HuH-7 (cell line): Measurements from ENCODE around the gene SDHA.
"Not testable (repeated sequence)": the region's sequence is repeated elsewhere in the genome, so short reads cannot be mapped to it uniquely, and the experiment has no call there.

Experiments used
- DNase-seq: peaks from one replicate; pipeline ENCODE4 v3.0.0; 2011; ENCODE audit warnings: low spot score

The SDHA gene

DNA sequence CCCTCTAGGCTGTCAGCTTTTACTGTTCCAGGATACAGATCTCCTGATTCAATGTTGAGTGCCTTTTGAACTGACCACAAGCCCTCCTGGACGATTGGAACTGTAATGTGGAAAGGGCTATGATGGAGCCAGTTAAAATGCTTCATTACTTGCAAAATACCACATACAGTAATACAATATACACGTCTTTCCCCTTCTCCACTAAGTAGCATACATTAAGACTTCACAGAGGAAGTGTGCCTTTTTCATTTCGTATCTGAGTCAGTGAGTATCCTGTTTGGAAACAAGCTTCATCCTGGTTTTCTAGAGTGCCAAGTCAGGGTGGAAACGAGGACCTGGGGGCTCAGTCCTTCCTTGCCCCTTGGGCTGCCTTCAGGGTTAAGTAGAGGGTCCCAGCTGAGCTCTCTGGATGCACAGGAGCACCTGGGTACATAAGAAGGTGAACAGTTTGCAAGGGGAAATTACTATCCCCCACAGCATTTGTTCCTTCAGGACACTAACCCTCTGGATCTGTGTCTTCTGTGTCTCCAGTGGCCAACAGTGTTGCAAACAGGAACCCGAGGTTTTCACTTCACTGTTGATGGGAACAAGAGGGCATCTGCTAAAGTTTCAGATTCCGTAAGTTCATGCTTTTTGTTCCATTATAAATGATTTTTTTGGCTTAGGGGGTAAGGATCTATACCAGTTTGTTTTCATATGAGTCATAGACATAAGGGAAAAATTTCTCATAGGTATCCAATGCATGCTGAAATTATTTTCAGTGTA lies 5.0 kb downstream of the SDHA start:
- DNase-seq, result not testable (repeated sequence)

DNA sequence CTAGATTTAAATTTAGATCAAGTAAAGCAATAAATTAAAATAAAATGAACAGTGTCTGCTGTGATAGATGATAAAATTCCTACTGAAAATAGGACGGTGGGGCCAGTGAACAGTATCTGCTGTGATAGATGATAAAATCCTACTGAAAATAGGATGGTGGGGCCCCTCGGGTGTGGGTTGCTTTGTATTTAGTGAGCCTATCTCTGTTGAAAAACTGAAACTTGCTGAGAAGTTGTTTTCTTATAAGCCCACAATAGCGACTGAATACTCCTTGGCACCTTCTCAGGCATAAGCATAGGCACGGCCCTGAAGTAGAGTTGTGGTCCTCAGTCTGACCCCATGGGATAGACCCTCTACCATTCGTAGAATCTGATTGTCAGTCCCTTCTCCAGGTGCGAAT lies 5.7 kb downstream of the SDHA start:
- no peak for DNase-seq

DNA sequence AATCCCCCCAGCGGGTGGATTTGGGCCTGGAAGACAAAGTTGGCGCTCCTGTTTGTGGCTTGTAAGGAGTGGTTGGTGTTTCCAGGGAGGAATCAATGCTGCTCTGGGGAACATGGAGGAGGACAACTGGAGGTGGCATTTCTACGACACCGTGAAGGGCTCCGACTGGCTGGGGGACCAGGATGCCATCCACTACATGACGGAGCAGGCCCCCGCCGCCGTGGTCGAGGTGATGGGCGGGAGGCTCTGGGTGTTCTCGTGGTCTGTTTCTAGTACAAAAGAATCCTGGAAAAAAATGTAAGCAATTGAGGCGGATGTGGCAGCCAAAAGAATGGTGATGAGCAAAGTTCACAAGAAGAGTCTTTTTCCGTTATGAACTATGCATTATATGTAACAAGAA lies 7.2 kb downstream of the SDHA start:
- DNase-seq, result no peak

DNA sequence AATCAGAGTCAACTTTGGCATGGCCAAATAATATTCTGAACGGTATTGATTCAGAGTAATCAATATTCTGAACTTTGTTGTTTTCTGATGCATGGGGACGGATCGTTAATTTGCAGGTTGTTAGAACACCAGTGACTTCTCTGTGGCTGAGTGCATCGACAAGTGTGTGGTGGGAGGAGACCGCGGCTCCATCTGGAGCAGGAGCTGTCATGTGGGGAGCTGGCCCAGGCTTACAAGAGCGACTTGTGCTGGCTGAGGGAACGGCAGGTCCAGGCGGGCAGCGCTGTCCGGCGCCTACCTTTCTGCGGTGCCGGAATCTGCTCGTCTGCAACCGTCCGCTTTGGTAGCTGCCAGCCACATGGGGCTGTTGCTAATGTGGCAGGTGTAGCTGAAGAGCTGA lies 9.3 kb downstream of the SDHA start:
- not testable (repeated sequence) for DNase-seq

DNA sequence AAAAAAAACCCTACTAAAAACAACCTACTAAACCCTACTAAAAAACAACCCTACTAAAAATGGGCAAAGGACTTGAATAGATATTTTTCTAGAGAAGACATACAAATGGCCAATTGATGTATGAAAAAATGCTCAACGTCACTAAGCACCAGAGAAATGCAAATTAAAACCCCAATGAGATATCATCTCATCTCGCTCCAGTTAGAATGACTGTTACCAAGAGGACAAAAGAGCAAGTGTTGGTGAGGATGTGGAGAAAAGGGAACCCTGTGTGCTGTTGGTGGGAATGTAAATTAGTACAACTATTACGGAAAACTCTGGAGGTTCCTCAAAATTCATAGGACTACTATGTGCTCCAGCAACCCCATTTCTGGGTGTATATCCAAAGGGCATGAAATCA lies 10.8 kb downstream of the SDHA start:
- no peak for DNase-seq

DNA sequence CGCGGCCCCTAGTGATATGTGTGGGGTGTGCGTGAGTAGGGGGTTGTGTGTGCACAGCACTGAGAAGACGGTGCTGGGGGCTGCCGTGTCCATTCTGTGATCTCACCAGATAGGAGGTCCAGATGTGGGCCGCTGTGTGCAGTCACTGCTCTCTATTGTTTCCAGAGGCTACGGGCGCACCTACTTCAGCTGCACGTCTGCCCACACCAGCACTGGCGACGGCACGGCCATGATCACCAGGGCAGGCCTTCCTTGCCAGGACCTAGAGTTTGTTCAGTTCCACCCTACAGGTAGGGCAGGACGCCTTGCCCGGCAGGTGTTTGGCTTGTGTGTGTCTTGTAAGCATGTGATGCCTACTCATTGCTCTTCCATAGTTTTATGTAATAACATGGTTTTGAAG lies 12.6 kb downstream of the SDHA start:
- DNase-seq, result no peak

DNA sequence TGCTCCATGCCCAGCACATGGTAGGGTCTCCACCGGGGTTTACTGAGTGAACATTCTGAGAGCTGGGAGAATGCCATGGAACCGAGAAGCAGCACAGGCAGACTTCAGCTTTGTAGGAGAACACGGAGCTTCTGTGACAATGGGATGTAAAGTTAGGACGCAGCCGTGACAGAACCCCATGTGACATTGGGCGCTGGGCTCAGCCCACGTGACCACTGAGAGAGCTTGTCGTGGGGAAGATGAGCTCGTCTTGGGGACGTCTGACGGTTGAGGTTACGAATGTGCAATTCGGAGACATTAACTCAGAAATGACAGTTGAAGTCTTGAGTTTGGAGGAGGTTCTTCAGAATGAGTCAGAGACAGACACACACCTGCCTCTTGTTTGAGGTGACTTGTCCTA lies 13.5 kb downstream of the SDHA start:
- DNase-seq, result no peak

DNA sequence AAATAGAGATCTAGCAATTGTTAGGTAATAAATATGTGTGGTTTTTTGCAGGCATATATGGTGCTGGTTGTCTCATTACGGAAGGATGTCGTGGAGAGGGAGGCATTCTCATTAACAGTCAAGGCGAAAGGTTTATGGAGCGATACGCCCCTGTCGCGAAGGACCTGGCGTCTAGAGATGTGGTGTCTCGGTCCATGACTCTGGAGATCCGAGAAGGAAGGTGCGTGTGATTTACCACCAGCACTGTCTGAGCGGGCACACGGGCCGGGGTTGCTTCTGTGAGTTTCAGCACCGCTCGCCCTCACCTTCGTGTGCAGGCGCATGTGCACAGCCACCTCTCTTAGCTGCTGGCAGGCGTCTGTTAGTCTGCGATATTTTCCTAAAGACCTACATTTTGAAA lies 15.3 kb downstream of the SDHA start:
- not testable (repeated sequence) for DNase-seq

DNA sequence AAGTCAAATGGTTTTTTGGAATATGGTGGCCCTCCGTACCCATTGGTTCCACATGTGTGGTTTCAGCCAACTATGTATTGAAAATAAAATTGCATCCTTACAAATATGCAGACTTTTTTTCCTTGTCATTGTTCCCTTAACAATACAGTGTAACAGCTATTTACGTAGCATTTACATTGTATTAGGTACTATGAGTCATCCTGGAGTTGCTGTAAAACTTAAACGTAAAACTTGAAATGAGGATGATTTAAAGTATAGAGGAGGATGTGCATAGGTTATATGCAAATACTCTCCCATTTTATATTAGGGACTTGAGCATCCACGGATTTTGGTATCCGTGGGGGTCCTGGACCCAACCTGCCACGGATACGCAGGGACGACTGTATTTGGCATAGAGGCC lies 16.3 kb downstream of the SDHA start:
- DNase-seq, result no peak

DNA sequence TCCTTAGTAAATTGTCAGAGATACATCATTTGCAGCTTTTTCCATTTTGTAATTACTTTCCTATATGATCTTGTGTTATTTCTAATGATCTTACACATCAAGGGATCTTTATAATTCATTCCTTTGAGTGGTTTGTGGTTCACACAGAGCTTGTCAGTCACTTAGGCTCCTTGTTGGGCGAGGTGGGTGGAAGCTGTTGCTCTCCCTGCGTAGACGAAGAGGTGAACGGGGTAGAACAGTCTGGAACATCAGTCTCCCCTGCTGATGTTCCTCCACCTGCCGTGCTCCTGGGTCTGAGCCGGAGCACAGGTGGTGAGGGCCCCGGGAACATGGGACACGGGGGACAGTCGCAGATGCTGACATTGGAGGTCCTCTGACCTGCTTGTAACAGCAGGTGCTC lies 17.4 kb downstream of the SDHA start:
- DNase-seq, result not testable (repeated sequence)

DNA sequence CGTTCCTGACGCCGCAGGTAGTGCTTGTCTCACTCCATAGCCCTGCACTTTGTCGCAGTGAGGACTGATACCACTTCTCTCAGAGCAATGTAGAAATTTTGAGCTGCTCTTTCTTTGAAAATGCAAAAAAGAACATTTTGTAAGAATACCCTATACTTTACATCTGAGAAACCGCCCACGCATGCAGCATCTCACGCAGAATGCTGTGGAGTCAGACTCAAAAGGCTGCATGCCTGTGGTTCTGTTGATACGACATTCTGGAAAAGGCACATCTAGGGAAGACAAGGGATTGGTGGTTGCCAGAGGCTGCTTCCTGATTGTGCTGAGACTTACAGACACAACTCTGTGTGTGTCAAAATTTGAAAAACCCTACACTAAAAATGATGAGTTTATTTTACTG lies 19.8 kb downstream of the SDHA start:
- DNase-seq, result not testable (repeated sequence)

DNA sequence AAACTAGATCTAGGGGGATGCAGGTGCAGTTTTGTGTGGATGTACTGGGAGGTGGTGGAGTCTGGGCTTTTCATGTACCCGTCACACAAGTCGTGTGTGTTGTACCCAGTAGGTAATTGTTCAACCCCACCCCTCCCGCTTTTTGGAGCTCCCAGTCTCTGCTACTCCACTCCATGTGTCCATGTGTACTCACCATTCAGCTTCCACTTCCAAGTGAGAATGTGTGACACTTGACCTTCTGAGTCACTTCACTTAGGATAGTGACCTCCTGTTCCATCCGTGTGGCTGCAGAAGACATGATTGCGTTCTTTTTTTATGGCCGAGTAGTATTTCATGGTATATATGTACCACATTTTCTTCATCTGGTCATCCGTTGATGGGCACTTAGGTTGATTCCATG lies 22.4 kb downstream of the SDHA start:
- not testable (repeated sequence) for DNase-seq

DNA sequence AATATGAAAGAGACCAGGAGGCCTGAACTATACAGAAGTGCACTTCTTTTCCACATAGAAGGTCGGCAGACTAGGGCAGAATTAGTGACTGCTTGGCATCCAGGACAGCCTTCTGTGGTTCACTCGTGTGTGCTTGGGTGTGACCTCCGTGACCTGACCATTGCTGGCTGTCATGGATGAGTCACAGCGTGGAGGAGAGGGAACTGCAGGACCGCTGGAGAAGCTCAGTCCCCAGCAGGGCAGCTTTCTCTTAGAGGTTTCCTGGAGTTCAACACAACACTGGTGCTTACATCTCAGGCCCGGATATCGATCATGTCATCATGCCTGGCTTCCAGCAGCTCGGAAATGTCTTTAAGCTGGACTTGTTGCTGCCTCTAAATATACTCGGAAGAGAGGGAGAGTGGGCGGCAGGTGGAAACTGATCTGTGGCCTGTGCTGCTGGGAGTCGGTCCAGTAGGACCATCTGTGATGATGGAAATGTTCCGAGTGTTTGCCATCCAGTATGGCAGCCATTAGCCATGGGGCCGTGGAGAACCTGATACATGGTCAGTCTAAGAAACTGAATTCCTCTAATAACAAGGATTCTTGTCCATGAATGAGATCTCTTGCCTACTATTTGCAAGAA lies 23.0 kb downstream of the SDHA start:
- not testable (repeated sequence) for DNase-seq

DNA sequence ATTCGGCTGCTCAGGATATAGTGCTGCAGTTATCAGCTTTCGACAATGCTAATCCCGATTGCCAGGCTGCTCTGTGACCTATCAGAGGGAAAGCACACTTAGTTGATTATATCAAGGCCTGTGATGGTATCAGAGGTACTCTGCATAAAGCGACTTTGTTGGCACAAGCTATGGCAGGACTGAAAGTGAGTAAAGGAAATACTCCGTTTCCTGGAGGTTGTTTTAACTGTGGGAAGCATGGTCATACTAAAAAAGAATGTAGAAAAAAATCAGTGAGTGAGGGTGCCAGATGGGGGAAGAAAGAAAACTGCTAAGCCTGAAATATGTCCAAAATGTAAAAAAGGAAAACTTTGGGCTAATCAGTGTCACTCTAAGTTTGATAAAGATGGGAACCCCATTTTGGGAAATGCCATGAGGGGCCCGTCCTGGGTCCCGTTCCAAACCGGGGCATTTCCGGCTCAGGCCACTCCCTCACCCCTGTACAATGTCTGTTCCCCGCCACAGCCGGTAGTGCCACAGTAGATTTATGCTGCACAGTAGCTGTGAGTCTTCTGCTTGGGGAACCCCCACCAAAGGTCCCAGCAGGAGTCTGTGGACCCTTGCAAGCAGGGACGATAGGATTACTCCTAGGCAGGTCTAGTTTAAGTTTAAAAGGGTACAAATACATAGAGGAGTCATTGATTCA lies 25.7 kb downstream of the SDHA start:
- DNase-seq, result not testable (repeated sequence)

DNA sequence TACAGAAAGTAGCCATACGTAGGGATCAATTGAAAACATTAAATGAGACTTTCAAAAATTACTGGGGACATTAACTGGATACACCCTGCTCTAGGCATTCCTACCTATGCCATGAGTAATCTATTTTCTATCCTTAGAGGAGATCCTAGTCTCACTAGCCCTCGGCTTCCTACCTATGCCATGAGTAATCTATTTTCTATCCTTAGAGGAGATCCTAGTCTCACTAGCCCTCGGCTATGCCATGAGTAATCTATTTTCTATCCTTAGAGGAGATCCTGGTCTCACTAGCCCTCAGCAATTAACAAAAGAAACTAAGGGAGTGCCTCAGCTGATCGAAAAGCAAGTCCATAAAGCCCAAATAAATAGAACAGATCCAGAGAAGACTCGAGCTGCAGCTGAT lies 27.6 kb downstream of the SDHA start:
- DNase-seq, result not testable (repeated sequence)

DNA sequence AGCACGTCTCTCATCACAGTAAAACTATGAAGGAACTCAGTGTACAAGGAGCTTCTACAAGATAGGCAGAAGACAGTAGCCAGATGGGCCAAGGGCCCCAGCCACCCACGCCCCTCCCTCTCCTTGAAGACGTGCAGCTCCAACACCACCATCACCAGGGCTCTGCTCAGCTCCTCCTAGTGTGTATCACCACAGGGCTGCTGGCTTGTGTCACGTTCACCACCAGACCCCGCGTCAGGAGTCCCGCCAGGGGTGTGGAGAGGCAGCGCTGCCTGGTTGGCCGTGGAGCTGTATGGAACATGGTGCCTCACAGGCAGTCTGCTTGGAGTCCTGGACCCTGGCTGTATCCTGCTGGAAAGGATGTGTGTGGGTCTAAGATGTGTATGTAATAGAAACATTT lies 32.3 kb downstream of the SDHA start:
- DNase-seq, result not testable (repeated sequence)

DNA sequence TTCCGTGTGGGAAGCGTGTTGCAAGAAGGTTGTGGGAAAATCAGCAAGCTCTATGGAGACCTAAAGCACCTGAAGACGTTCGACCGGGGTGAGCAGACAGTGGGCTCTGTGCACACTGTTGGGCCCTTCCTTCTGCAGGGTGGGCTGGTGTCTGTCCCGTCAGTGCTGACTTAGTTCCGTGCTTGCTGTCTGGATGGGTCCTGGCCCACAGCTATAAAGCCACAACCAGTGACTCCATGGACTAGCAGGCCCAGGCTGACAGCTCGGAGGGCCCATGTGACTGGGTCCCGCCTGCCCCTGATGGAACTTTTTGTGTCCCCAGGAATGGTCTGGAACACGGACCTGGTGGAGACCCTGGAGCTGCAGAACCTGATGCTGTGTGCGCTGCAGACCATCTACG lies 32.9 kb downstream of the SDHA start:
- not testable (repeated sequence) for DNase-seq

DNA sequence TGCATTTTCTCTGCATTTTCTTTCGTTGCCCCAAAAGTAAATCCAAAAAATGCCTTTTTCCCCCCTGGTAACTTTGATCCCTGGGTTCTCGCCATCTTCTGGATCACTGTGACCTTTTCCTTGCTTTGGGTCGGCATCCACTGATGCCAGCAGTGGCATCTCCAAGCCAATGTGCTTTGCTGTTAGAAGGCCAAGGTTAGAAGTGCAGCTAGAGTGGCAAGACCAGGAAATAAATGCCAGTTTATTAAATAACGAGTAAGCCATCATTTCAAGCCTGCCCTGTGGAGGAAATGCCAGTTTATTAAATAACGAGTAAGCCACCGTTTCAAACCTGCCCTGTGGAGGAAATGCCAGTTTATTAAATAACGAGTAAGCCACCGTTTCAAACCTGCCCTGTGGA lies 33.4 kb downstream of the SDHA start:
- not testable (repeated sequence) for DNase-seq

DNA sequence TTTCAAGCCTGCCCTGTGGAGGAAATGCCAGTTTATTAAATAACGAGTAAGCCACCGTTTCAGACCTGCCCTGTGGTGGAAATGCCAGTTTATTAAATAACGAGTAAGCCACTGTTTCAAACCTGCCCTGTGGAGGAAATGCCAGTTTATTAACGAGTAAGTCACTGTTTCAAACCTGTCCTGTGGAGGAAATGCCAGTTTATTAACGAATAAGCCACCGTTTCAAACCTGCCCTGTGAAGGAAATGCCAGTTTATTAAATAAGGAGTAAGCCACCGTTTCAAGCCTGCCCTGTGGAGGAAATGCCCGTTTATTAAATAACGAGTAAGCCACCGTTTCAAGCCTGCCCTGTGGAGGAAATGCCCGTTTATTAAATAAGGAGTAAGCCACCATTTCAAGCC lies 33.9 kb downstream of the SDHA start:
- not testable (repeated sequence) for DNase-seq

DNA sequence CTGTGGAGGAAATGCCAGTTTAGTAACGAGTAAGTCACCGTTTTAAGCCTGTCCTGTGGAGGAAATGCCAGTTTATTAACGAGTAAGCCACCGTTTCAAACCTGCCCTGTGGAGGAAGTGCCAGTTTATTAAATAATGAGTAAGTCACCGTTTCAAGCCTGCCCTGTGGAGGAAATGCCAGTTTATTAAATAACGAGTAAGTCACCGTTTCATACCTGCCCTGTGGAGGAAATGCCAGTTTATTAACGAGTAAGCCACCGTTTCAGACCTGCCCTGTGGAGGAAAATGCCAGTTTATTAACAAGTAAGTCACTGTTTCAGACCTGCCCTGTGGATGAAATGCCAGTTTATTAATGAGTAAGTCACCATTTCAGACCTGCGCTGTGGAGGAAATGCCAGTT lies 34.4 kb downstream of the SDHA start:
- DNase-seq, result no peak

DNA sequence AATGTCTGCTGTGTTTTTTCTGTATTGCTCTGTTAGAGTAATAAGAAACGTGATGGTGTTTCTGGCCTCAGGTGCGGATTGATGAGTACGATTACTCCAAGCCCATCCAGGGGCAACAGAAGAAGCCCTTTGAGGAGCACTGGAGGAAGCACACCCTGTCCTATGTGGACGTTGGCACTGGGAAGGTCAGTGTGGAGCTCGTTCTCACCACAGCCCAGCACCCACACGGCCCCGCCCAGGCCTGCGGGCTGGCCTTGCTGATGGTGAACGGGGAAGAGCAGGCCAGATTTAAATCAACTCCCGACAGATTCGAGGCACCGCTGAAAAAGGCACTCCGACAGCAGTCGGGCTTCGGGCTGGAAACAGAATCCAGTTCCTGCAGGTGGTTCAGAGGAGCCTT lies 36.2 kb downstream of the SDHA start:
- not testable (repeated sequence) for DNase-seq

DNA sequence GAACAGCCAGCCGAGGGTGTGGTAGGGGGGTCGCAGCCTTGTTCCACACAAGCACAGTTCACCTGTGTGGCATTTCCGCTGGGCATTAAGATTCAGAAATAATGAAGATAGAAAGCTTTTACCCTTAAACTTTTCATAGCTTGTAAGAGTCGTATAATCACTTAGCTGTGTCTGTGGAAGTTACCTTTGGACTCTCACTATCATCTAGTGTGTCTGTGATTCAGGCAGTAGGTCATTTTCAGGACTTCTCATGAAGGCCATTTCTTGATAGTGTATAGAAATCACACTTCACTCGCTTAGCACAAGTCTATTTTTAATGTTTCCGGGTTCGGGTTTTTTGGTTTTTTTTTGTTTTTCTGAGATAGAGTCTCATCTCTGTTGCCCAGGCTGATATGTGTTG lies 37.0 kb downstream of the SDHA start:
- DNase-seq, result not testable (repeated sequence)

DNA sequence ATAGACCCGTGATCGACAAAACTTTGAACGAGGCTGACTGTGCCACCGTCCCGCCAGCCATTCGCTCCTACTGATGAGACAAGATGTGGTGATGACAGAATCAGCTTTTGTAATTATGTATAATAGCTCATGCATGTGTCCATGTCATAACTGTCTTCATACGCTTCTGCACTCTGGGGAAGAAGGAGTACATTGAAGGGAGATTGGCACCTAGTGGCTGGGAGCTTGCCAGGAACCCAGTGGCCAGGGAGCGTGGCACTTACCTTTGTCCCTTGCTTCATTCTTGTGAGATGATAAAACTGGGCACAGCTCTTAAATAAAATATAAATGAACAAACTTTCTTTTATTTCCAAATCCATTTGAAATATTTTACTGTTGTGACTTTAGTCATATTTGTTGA lies 38.2 kb downstream of the SDHA start:
- DNase-seq, result not testable (repeated sequence)
